ENCODE results near the gene SETD7.

GRCh38 chr4:139469869-139470268 lies 86.2 kb downstream of the SETD7 start:
- TF ChIP-seq POLR2A (IDR thresholded peaks at IDR 0.05) (no peak), CTCF (IDR thresholded peaks at IDR 0.05) (no peak)
